ENCODE measurements around the gene GNE.
A peak's percentile ranks its signal among the peaks of the same experiment; 100 is the strongest.

Gene GNE

GRCh38 chr9:36166168-36166927, 91.9 kb downstream of the GNE start:
- DNase-seq (ENCODE audit: low spot score), result peak; percentile 84

DNA sequence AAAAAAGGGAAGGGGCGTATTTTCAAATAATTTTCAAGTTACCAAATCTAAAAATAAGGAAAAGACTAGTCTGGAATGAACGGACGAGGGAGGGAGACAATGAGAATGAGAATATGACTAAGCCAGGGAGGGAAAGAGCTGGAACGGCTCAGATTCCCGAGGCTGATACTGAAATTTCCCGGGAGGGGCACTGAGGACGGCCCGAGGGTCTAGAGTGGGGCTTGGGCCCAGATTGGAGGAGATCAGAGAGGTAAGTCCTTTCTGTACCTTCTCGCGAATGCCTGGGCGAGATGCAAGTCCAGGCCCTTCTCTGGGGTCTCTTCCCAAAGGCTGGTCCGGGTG, 92.5 kb downstream of the GNE start:
- no peak for DNase-seq (ENCODE audit: low spot score)

DNA sequence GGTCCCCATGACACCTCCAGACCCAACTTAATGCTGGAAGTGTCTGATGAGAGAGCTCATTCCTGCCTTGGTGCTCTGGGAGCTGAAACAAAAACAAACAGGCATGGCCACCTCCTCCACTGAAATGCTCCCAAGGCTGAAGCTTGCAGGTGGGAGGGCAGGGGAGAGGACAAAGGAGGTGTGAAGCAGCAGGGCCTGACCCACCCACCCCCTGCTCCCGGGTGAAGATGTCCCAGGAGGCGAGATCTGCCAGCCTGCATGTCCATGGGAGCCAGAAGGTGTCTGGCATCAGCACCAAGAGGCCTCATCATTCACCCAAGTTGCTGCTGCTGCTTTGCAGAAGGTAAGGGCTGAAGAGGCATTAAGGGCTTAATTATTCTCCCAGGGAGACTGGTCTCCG, 93.3 kb downstream of the GNE start:
- DNase-seq (ENCODE audit: low spot score), result no peak
